SU-DHL-6 (cell line): ENCODE measurements around the gene USP10.

Experiments used
- H2AFZ ChIP-seq: fragments of 200-600 bp; sonication (generic); 2 replicates; pipeline ENCODE4 v1.6.1; 2014; ENCODE audit warnings: low read depth, mild to moderate bottlenecking, moderate library complexity, mixed read lengths, antibody characterized with exemption, low read length; ENCODE audit not compliant: severe bottlenecking
- H3F3A ChIP-seq: fragments of 200-600 bp; shearing (Covaris generic); 2 replicates; pipeline ENCODE4 v1.6.0; 2016; ENCODE audit warnings: antibody characterized with exemption, mild to moderate bottlenecking; ENCODE audit not compliant: insufficient read depth
- H3K27ac ChIP-seq: fragments of 200-600 bp; sonication (generic); 2 replicates; pipeline ENCODE4 v1.5.1; 2016; ENCODE audit warnings: low read depth, mild to moderate bottlenecking, low read length, moderate library complexity, mixed read lengths
- H3K27me3 ChIP-seq: fragments of 200-600 bp; sonication (generic), shearing (Covaris generic); 2 replicates; pipeline ENCODE4 v1.6.0; 2014; ENCODE audit warnings: mild to moderate bottlenecking, low read length
- H3K36me3 ChIP-seq: fragments of 200-600 bp; sonication (generic); 2 replicates; pipeline ENCODE4 v1.6.1; 2014; ENCODE audit warnings: mild to moderate bottlenecking, low read length, mixed read lengths
- H3K4me2 ChIP-seq: fragments of 300-600, 200-600 bp; shearing (Covaris generic), sonication (generic); 2 replicates; pipeline ENCODE4 v1.6.0; 2014; ENCODE audit warnings: low read length, low read depth, mild to moderate bottlenecking; ENCODE audit not compliant: poor library complexity, severe bottlenecking
- H3K4me3 ChIP-seq: fragments of 200-600 bp; sonication (generic); 2 replicates; pipeline ENCODE4 v1.5.1; 2014; ENCODE audit warnings: antibody characterized with exemption, low read length, mild to moderate bottlenecking, mixed read lengths; ENCODE audit not compliant: insufficient read depth, poor library complexity, severe bottlenecking
- H3K79me2 ChIP-seq: fragments of 200-600 bp; sonication (generic); 2 replicates; pipeline ENCODE4 v1.6.1; 2014; ENCODE audit warnings: mild to moderate bottlenecking, low read length, moderate library complexity; ENCODE audit not compliant: insufficient read depth
- H3K9ac ChIP-seq: fragments of 200-600 bp; sonication (generic); 2 replicates; pipeline ENCODE4 v1.7.0; 2014; ENCODE audit warnings: mild to moderate bottlenecking, low read length
- H3K9me2 ChIP-seq: fragments of 200-600 bp; sonication (generic); replicated peaks from 2 replicates; pipeline ENCODE4 v1.6.1; 2014; ENCODE audit warnings: low read length; ENCODE audit not compliant: insufficient read depth
- H3K9me3 ChIP-seq: fragments of 200-600 bp; sonication (generic); 2 replicates; pipeline ENCODE4 v1.6.1; 2014; ENCODE audit warnings: low read length, mixed read lengths; ENCODE audit not compliant: insufficient read depth
- H4K20me1 ChIP-seq: fragments of 200-600 bp; sonication (generic); 2 replicates; pipeline ENCODE4 v1.6.1; 2014; ENCODE audit warnings: low read depth, mild to moderate bottlenecking, antibody characterized with exemption, low read length, moderate library complexity, mixed read lengths
- EZH2phosphoT487 ChIP-seq: fragments of 200-600 bp; sonication (generic), shearing (Covaris generic); conservative IDR thresholded peaks from 2 replicates; pipeline ENCODE4 v1.6.1; 2018; ENCODE audit warnings: mild to moderate bottlenecking, antibody characterized with exemption, low read length, moderate library complexity, mixed read lengths
- TF ChIP-seq, protein P1 (sequence below): fragments of 200-600 bp; sonication (generic); IDR thresholded peaks from one replicate; pipeline ENCODE4 v1.5.1; 2017; ENCODE audit warnings: antibody characterized with exemption, mild to moderate bottlenecking, low read length, moderate library complexity; ENCODE audit not compliant: insufficient read depth, poor library complexity, severe bottlenecking

USP10 gene

DNA sequence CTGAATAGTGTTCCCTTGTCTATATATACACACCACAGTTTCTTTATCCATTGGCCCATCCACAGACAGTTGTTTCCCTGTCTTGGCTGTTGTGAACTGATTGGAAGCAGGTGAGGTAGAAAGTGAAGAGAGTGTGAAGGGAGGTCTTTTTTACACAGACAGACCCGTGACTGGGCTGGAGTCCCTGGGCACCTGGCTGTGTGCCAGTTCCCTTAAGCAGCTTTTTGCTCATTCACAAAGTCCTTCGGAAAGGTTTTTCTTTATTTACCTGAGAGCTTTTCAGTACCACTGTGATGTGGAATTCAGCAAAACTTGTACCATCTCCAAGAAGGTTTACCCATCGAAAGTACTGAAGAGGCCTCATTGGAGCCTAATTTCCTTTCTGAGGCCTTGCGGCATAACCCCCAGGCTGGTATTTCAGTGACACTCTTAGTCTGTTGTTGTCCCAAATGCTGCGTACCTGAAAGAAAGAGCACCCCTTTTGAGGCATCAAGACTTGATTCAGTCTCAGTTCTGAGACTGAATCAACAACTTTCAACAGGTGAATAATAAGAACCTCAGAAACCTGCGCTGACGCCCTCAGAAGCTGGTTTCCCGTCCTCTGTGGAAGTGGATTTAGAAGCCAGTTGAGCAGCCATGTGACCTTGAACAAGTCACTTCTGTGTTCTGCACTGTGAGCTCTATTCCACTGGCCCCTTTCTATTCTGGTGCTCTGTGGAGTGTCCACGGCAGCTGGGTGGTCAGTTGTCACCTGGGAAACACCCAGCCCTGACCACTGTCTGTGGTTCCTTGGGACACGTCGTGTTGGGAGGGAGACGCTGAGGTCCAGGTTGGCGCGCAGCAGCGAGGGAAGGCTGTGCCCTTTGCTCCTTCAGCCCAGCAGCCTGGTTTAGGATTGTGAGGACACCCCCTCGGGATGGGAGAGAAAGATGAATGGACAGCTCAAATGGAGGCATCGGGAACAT is 66.1 kb downstream of the USP10 start:
- Histone ChIP-seq H2AFZ (no peak overlapping the region), H3K9me3 (no peaks in the 10 kb centered on the region), H3K79me2 (peaks cover 3% of the 10 kb centered on the region; the same call in 1 of the 2 replicates), H3K27ac (no peak overlapping the region), H4K20me1 (no peaks in the 10 kb centered on the region), H3K9ac (no peak overlapping the region), H3K9me2 (no peaks in the 10 kb centered on the region), H3F3A (no peaks in the 10 kb centered on the region), H3K27me3 (no peaks in the 10 kb centered on the region), H3K36me3 (peaks cover 9% of the 10 kb centered on the region; the same call in 1 of the 2 replicates), H3K4me3 (no peak overlapping the region), H3K4me2 (no peak overlapping the region)
- TF ChIP-seq, protein P1, sequence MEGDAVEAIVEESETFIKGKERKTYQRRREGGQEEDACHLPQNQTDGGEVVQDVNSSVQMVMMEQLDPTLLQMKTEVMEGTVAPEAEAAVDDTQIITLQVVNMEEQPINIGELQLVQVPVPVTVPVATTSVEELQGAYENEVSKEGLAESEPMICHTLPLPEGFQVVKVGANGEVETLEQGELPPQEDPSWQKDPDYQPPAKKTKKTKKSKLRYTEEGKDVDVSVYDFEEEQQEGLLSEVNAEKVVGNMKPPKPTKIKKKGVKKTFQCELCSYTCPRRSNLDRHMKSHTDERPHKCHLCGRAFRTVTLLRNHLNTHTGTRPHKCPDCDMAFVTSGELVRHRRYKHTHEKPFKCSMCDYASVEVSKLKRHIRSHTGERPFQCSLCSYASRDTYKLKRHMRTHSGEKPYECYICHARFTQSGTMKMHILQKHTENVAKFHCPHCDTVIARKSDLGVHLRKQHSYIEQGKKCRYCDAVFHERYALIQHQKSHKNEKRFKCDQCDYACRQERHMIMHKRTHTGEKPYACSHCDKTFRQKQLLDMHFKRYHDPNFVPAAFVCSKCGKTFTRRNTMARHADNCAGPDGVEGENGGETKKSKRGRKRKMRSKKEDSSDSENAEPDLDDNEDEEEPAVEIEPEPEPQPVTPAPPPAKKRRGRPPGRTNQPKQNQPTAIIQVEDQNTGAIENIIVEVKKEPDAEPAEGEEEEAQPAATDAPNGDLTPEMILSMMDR = no peak
- no peak for TF ChIP-seq EZH2phosphoT487

- Histone ChIP-seq H3K27me3 (no peaks in the 10 kb centered on the region), H3K9ac (no peak overlapping the region), H3K4me2 (no peak overlapping the region), H3K9me2 (no peaks in the 10 kb centered on the region), H4K20me1 (no peaks in the 10 kb centered on the region), H3K9me3 (no peaks in the 10 kb centered on the region), H2AFZ (no peak overlapping the region), H3K27ac (no peak overlapping the region), H3K79me2 (peaks cover 3% of the 10 kb centered on the region; the same call in 1 of the 2 replicates), H3K4me3 (no peak overlapping the region), H3K36me3 (peaks cover 9% of the 10 kb centered on the region; the same call in 1 of the 2 replicates), H3F3A (no peaks in the 10 kb centered on the region)
- no peak for TF ChIP-seq EZH2phosphoT487
- TF ChIP-seq, protein P1 = no peak
Observed at GRCh38 chr16:84766978-84767773, 67.4 kb downstream of the USP10 start.

DNA sequence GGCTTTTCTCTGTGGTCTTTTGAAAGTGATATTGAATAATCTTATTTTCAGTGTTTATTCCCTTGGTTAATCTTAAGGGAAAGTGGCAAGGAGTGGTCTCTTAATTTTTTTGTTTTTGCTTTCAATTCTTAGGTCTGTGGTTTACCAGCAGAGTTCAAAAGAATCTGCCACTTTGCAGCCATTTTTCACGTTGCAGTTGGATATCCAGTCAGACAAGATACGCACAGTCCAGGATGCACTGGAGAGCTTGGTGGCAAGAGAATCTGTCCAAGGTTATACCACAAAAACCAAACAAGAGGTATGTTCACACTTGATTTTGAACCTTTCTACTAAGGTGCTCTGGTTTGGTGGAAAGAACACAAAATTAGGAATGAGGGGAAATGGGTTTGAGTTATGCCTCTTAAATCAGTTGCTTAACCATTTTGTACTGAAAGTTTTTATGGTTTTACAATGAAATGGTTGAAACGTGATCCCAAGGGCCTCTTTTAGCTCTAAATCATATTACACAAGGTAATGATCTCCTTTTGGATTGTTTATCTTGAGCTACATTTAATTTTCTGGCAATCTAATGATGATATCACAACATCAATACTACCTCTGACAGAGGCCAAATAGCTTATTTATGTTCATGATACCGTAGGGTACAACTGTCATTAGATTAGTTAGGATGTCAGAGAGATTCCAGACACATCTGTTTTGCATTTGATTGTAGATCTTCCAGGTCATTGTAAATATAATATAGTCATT is 68.4 kb downstream of the USP10 start:
- no peak overlapping the region for H3K9ac ChIP-seq
- H3K4me3 ChIP-seq = no peak overlapping the region
- peaks cover 13% of the 10 kb centered on the region; the same call in 1 of the 2 replicates for H3K36me3 ChIP-seq
- H3F3A ChIP-seq = no peaks in the 10 kb centered on the region
- H3K9me3 ChIP-seq = no peaks in the 10 kb centered on the region
- H3K9me2 ChIP-seq = no peaks in the 10 kb centered on the region
- H3K27me3 ChIP-seq = no peaks in the 10 kb centered on the region
- no peak overlapping the region for H2AFZ ChIP-seq
- no peaks in the 10 kb centered on the region for H4K20me1 ChIP-seq
- H3K4me2 ChIP-seq = no peak overlapping the region
- no peak overlapping the region for H3K27ac ChIP-seq
- no peak for TF ChIP-seq EZH2phosphoT487
- TF ChIP-seq, protein P1 = no peak
- peaks cover 3% of the 10 kb centered on the region; the same call in 1 of the 2 replicates for H3K79me2 ChIP-seq
